HG03575 (cell line): ENCODE data around the gene KIF3A.

Experiments used
- ATAC-seq: cut with Tn5 transposase; IDR thresholded peaks from one replicate; pipeline ENCODE4 v1.9.1; 2021; ENCODE audit not compliant: unreplicated experiment, insufficient number of reproducible peaks, low FRiP score; ENCODE audit errors: extremely low read depth

The KIF3A gene

DNA sequence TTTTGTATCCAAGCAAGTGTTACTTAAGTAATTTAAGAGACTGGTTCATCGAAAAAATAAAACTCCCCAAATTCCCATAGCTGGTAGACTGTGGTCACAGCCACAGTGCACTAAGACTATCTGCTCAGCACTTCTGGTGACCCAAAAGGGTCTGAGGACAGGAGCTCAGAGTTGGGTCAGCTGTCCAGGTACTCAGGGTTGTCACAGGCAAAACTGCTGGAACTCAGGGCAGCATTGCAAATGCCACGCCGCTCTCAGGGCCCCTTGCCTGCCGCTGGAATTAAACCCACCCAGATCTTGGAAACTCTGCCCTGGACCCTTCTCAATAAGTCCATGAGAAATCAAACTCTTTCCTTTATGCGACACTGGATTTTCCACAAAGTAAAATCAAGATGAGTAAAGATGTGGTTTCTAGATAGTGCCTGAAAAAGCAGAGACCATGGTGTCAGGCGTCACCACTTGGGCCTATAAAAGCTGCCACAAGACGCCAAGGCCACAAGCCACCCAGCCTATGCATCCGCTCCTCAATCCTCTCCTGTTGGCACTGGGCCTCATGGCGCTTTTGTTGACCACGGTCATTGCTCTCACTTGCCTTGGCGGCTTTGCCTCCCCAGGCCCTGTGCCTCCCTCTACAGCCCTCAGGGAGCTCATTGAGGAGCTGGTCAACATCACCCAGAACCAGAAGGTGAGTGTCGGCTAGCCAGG is 79.5 kb downstream of the KIF3A start, which contains the start of gene IL13:
IL13 (plus strand) TSS at position 498 of the 705 bp plus-strand sequence; CDS start at position 512, 14 bp downstream.
- no peak for ATAC-seq

- no peak for ATAC-seq
These were observed 80.5 kb downstream of the KIF3A start for GRCh38 chr5:132656774-132657355.

DNA sequence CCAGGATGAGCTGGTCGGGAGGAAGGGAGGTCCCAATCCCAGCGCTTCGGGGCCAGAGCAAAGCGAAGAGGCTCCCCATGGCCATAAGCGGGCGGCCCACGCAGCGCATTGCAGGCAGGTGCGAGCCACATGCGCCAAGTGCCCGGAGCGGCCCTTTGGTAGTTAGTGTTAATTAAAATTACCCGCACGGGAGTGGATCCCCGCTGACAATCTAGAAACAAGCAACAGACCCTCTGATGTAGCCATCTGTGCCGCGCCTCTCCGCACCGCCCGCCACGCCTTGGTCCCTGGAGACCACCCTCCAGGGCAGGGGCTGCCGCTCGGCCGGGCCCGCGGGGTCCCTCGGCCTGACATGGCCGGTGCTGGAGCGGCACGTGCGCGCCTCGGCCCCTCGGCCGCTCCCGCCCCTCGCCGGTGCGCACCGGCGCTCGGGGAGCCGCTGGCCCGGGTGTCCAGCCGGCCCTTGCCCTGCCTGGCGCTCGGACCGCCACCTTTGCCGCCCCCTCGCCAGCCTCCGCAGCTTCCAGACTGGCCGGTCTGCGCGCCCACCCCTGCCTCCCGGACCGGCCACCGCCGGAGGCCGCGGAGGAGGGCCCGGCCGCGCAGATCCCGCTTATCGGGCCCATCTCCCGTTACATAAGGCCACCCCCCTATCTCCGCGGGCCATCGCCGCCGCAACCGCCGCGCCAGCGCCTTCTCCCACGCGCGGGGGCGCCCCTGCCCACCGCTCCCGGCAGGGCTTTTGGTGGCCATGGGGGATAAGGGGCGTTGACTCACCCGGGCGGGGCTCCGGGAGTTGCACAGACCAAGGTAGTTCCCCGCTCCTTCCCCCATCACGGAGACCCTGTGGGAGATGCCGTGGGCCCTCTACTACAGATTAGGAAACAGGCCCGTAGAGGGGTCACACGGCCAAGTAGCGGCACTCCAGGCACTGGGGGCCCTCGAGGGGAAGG is 81.2 kb downstream of the KIF3A start:
- no peak for ATAC-seq

DNA sequence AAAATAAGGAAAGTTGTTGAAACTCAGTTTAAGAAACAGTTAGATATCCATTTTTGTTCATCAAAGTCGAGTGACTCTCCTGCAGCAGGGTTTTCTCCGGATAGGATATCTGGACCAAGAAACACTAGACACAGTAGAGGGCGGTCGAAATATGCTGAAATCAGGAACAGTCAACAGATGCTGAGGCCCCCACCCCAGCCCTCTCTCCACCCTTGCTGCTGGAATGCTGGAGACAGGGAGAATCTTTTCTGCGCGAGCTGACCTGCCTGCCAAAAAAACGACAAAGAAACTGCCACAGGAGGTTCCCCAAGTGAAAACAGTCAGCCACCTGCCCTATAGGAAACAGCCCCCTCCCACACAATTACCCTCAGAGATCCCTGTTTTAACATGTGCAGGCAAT is 83.6 kb downstream of the KIF3A start:
- no peak for ATAC-seq

DNA sequence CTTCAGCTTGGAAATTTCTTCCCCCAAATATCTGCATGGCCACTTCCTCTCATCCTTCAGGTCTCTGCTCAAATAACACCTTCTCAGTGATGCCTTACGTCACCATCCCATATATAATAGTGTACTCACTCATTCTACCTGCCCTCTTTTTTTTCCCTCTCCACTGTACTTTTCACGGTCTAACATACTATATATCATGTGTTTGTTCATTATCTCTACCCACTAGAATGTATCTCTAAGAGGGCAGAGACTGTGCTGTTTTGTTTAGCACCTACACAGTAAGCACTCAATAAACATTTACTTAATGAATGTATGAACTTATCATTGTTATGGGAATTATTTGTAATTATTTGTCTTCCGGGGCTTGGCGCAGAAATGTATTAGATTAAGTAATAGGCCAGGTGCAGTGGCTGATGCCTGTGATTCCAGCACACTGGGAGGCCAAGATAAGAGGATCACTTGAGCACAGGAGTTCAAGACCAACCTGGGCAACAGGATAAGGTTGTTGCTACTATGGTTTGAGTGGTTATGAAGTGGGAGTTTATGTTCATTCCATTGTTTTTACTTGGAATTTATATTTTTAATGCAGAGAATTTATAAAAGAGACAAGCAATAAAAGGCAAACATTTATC is 85.4 kb downstream of the KIF3A start:
- ATAC-seq: no peak

GRCh38 chr5:132648355-132648754 is 89.0 kb downstream of the KIF3A start:
- no peak for ATAC-seq

GRCh38 chr5:132647473-132647872 is 89.9 kb downstream of the KIF3A start:
- no peak for ATAC-seq

DNA sequence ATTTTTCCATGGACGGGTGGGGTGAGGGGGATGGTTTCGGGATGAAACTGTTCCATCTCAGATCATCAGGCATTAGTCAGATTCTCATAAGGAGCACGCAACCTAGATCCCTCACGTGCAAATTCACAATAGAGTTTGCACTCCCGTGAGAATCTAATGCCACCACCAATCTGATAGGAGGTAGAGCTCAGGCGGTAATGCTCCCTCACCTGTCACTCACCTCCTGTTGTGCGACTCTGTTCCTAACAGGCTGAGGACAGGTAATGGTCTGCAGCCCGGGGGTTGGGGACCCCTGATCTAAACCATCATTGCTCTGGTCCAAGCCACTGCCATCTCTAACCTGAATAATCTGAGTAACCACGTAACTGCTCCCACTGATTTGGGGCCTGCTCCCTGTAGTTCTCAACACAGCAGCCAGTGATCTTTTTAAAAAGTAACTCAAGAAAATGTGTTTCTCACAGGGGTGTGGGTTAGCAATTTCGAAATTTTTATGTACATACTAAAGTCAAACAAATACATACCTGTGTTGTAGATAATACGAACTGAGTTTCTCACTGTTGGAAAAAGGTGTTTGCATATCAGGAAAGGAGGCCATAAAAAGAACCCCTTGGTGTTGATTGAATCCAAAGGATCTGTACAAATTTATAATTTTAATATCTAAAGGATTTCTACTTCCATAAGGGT is 90.6 kb downstream of the KIF3A start:
- no peak for ATAC-seq

- no peak for ATAC-seq
These were observed 93.2 kb downstream of the KIF3A start for GRCh38 chr5:132644177-132644576.
